Endothelial cell (in vitro differentiated cells): ENCODE measurements around the gene AIFM3. TPM values are rescaled to one million over a fixed set of nuclear protein-coding genes. Genes with fewer than 3 reads are reported as not detected.
A peak's percentile ranks its signal among the peaks of the same experiment; 100 is the strongest.

ENCODE experiments used
- DNase-seq: peaks from one replicate; pipeline ENCODE4 v3.0.0; 2021; ENCODE audit warnings: low spot score
- H3K27ac Mint-ChIP-seq: one replicate; pipeline ENCODE4 v1.8.0; 2021; ENCODE audit warnings: mixed read lengths, inconsistent platforms; ENCODE audit not compliant: unreplicated experiment
- H3K27me3 Mint-ChIP-seq: one replicate; pipeline ENCODE4 v1.8.0; 2021; ENCODE audit warnings: mild to moderate bottlenecking, moderate library complexity, mixed read lengths, inconsistent platforms; ENCODE audit not compliant: unreplicated experiment
- H3K36me3 Mint-ChIP-seq: one replicate; pipeline ENCODE4 v1.8.0; 2021; ENCODE audit warnings: mild to moderate bottlenecking, low read depth, mixed read lengths, inconsistent platforms; ENCODE audit not compliant: unreplicated experiment
- H3K4me1 Mint-ChIP-seq: one replicate; pipeline ENCODE4 v1.8.0; 2021; ENCODE audit warnings: mild to moderate bottlenecking, mixed read lengths, inconsistent platforms; ENCODE audit not compliant: unreplicated experiment
- H3K4me3 Mint-ChIP-seq: one replicate; pipeline ENCODE4 v1.8.0; 2021; ENCODE audit warnings: mild to moderate bottlenecking, mixed read lengths, inconsistent platforms; ENCODE audit not compliant: unreplicated experiment
- H3K9me3 Mint-ChIP-seq: one replicate; pipeline ENCODE4 v1.8.0; 2021; ENCODE audit warnings: mixed read lengths, inconsistent platforms; ENCODE audit not compliant: unreplicated experiment
- CTCF ChIP-seq: fragments of 200-600 bp; sonication (generic); IDR thresholded peaks from one replicate; pipeline ENCODE4 v1.5.0; 2021; ENCODE audit warnings: antibody characterized with exemption; ENCODE audit not compliant: unreplicated experiment
- total RNA-seq: library from RNA; stranded (reverse); fragmentation: NEBNext Ultra II Directional; extraction: Animal tissue kit (Norgen Biotek cat#: 25700); gene quantifications from one replicate; pipeline ENCODE4 v1.2.1, GENCODE V29; 2021; ENCODE audit not compliant: unreplicated experiment

AIFM3 gene
- total RNA-seq, 1 donor from 2014 or later: 0.15 TPM

DNA sequence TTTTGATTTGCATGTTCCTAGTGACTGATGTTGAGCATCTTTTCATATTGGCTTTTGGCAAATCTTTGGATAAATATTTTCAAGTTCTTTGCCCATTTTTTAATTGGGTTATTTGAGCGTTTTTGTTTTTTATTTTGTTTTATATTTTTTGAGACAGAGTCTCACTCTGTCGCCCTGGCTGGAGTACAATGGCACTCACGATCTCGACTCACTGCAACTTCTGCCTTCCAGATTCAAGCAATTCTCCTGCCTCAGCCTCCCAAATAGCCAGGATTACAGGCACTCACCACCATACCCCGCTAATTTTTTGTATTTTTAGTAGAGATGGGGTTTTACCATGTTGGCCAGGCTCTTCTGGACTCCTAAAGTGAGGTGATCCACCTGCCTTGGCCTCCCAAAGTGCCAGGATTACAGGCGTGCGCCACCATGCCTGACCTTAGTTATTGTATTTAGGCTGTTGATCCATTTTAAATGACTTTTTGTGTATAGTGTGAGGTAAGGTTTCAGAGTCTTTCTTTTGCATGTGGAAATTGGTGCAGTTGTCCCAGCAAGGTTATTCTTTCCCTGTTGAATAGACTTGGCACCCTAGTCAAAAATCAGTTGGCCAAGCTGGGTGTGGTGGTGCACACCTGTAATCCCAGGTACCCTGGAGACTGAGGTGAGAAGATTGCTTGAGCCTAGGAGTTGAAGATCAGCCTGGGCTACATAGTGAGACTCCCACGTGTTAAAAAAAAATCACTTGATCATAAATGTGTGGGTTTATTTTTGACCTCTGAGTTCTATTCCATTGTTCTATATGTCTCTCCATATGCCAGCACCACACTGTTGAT is 23.7 kb upstream of the AIFM3 start:
- Mint-ChIP-seq H3K4me1 (peaks cover 11% of the 10 kb centered on the region), H3K4me3 (no peak overlapping the region), H3K27ac (no peak overlapping the region)

DNA sequence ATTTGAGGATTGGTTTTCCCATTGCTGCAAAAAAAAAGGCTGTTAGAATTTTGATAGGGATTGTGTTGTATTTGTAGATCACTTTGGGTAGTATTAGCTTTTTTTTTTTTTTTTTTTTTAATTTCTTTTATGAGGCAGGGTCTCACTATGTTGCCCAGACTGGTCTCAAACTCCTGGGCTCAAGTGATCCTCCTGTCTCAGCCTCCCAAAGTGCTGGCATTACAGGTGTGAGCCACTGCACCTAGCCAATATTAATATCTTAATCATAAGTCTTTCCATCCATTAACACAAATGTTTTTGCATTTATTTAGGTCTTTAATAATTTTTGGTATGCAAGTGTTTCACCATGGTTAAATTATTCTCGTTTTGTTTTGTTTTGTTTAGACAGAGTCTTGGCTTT is 23.0 kb upstream of the AIFM3 start:
- H3K36me3 Mint-ChIP-seq: peaks cover 9% of the 10 kb centered on the region
- H3K4me1 Mint-ChIP-seq: peaks cover 11% of the 10 kb centered on the region
- H3K27ac Mint-ChIP-seq: no peak overlapping the region
- H3K9me3 Mint-ChIP-seq: no peaks in the 10 kb centered on the region
- no peak for DNase-seq
- no peak for TF ChIP-seq CTCF
- no peaks in the 10 kb centered on the region for H3K27me3 Mint-ChIP-seq
- no peak overlapping the region for H3K4me3 Mint-ChIP-seq

More for the DNA sequence above, 23.7 kb upstream of the AIFM3 start:
- H3K9me3 Mint-ChIP-seq: no peaks in the 10 kb centered on the region
- TF ChIP-seq CTCF: no peak
- no peaks in the 10 kb centered on the region for H3K27me3 Mint-ChIP-seq
- H3K36me3 Mint-ChIP-seq: peaks cover 9% of the 10 kb centered on the region
- no peak for DNase-seq

GRCh38 chr22:20945578-20945934 is 21.5 kb upstream of the AIFM3 start:
- Mint-ChIP-seq H3K4me3 (no peak overlapping the region), H3K9me3 (no peaks in the 10 kb centered on the region), H3K27me3 (peaks cover 3% of the 10 kb centered on the region), H3K4me1 (peaks cover 22% of the 10 kb centered on the region), H3K36me3 (peaks cover 13% of the 10 kb centered on the region), H3K27ac (no peak overlapping the region)
- no peak for TF ChIP-seq CTCF
- no peak for DNase-seq

- TF ChIP-seq CTCF: no peak
- Mint-ChIP-seq H3K4me3 (peak overlapping the region; percentile 9), H3K4me1 (peaks cover 22% of the 10 kb centered on the region), H3K36me3 (peaks cover 13% of the 10 kb centered on the region), H3K27me3 (peaks cover 3% of the 10 kb centered on the region), H3K9me3 (no peaks in the 10 kb centered on the region), H3K27ac (peak overlapping the region; percentile 8)
- no peak for DNase-seq
Measured at GRCh38 chr22:20946080-20946986, 20.7 kb upstream of the AIFM3 start.
